ENCODE measurements around the gene CCDC70. TPM values are rescaled to one million over a fixed set of nuclear protein-coding genes. Genes with fewer than 3 reads are reported as not detected.

Gene CCDC70
- total RNA-seq, 2 donors from 2014 or later, result not detected

GRCh38 chr13:51827254-51827653, 34.5 kb upstream of the CCDC70 start:
- DNase-seq (ENCODE audit: low spot score), result no peak
- intact Hi-C loops (cut with DNase I), result no loop called here

- intact Hi-C loops (cut with DNase I), result no loop called here
- no peak for DNase-seq (ENCODE audit: low spot score)
These were observed 32.8 kb upstream of the CCDC70 start for GRCh38 chr13:51828730-51829567.

- no peak for DNase-seq (ENCODE audit: low spot score)
- intact Hi-C loops (cut with DNase I), result no loop called here
These were observed 32.2 kb upstream of the CCDC70 start for GRCh38 chr13:51829568-51829899.

GRCh38 chr13:51831519-51831918, 30.2 kb upstream of the CCDC70 start:
- intact Hi-C loops (cut with DNase I), result no loop called here
- DNase-seq (ENCODE audit: low spot score), result no peak

- DNase-seq (ENCODE audit: low spot score), result no peak
- intact Hi-C loops (cut with DNase I), result no loop called here
These were observed 29.2 kb upstream of the CCDC70 start for GRCh38 chr13:51832471-51833152.

- no peak for DNase-seq (ENCODE audit: low spot score)
- intact Hi-C loops (cut with DNase I), result no loop called here
These were observed 27.8 kb upstream of the CCDC70 start for GRCh38 chr13:51833980-51834379.

GRCh38 chr13:51834581-51835171, 27.1 kb upstream of the CCDC70 start:
- DNase-seq (ENCODE audit: low spot score), result no peak
- intact Hi-C loops (cut with DNase I), result loop anchor here in 1 of 2 donors (5.0 kb wide), 1 partner anchor 1098 kb away; no protein-coding TSS in a partner anchor

GRCh38 chr13:51837016-51837415, 24.8 kb upstream of the CCDC70 start:
- DNase-seq (ENCODE audit: low spot score), result no peak

GRCh38 chr13:51838240-51838846, 23.4 kb upstream of the CCDC70 start:
- intact Hi-C loops (cut with DNase I), result loop anchor here in 1 of 2 donors (5.0 kb wide), 1 partner anchor 1094 kb away; no protein-coding TSS in a partner anchor
- DNase-seq (ENCODE audit: low spot score), result no peak

More at GRCh38 chr13:51837016-51837415, 24.8 kb upstream of the CCDC70 start:
- intact Hi-C loops (cut with DNase I), result loop anchor here in 1 of 2 donors (5.0 kb wide), 1 partner anchor 1095 kb away; no protein-coding TSS in a partner anchor

- no peak for DNase-seq (ENCODE audit: low spot score)
- intact Hi-C loops (cut with DNase I), result loop anchor here in 1 of 2 donors (5.0 kb wide), 1 partner anchor 1092 kb away; no protein-coding TSS in a partner anchor
These were observed 21.8 kb upstream of the CCDC70 start for GRCh38 chr13:51839711-51840540.

GRCh38 chr13:51840917-51841316, 20.9 kb upstream of the CCDC70 start:
- intact Hi-C loops (cut with DNase I), result no loop called here
- DNase-seq (ENCODE audit: low spot score), result no peak

GRCh38 chr13:51841732-51842131, 20.0 kb upstream of the CCDC70 start:
- intact Hi-C loops (cut with DNase I), result no loop called here

GRCh38 chr13:51843529-51843928, 18.2 kb upstream of the CCDC70 start:
- intact Hi-C loops (cut with DNase I), result no loop called here
- no peak for DNase-seq (ENCODE audit: low spot score)

More at GRCh38 chr13:51841732-51842131, 20.0 kb upstream of the CCDC70 start:
- DNase-seq (ENCODE audit: low spot score), result no peak

GRCh38 chr13:51844862-51845573, 16.8 kb upstream of the CCDC70 start, which contains the start of gene TMEM272:
Gene TMEM272, minus strand, starts transcription at chr13:51845177. Its CDS starts 6,647 bp downstream, at chr13:51838530.
- intact Hi-C loops (cut with DNase I), result no loop called here
- no peak for DNase-seq (ENCODE audit: low spot score)

- intact Hi-C loops (cut with DNase I), result no loop called here
- no peak for DNase-seq (ENCODE audit: low spot score)
These were observed 16.0 kb upstream of the CCDC70 start for GRCh38 chr13:51845574-51846318.

- intact Hi-C loops (cut with DNase I), result no loop called here
- no peak for DNase-seq (ENCODE audit: low spot score)
These were observed 15.0 kb upstream of the CCDC70 start for GRCh38 chr13:51846756-51847155.

- intact Hi-C loops (cut with DNase I), result no loop called here
- no peak for DNase-seq (ENCODE audit: low spot score)
These were observed 13.1 kb upstream of the CCDC70 start for GRCh38 chr13:51848674-51849073.

Data from posterior vena cava (tissue), 2 donors.